ENCODE measurements around the gene GNAT2. TPM values are rescaled to one million over a fixed set of nuclear protein-coding genes. Genes with fewer than 3 reads are reported as not detected.

GNAT2 gene
- total RNA-seq, 1 donor from 2014 or later = 0.57 TPM

DNA sequence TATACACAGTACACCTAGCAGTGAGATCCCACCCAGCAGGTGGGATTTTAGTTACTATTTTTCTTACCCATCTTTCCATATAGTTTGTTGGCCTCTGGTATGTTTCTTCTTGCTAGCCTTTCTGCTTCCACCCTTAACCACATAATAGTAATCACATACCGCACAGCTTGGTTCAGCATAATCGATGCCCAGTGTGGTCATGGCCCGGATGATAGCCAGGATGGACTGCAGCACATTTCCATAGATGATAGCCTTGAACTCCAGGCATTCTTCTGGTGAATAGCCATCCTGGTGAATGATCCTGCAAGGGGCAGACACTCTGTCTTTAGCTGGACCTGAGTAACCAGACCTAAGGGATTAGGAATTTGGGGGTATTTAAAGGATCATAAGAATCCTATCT is 9.5 kb downstream of the GNAT2 start:
- no peaks in the 10 kb centered on the region for H3K36me3 Mint-ChIP-seq (ENCODE audit: insufficient read depth)
- H3K27me3 Mint-ChIP-seq = no peaks in the 10 kb centered on the region
- no peak for DNase-seq (ENCODE audit: low spot score, unreplicated experiment)
- H3K27ac Mint-ChIP-seq = no peak overlapping the region
- peaks cover 6% of the 10 kb centered on the region for H3K4me1 Mint-ChIP-seq (ENCODE audit: low read depth)
- H3K4me3 Mint-ChIP-seq (ENCODE audit: low read depth) = no peak overlapping the region
- no peaks in the 10 kb centered on the region for H3K9me3 Mint-ChIP-seq (ENCODE audit: low read depth)
- TF ChIP-seq CTCF (IDR thresholded peaks at IDR 0.05; ENCODE audit: unreplicated experiment) = no peak

DNA sequence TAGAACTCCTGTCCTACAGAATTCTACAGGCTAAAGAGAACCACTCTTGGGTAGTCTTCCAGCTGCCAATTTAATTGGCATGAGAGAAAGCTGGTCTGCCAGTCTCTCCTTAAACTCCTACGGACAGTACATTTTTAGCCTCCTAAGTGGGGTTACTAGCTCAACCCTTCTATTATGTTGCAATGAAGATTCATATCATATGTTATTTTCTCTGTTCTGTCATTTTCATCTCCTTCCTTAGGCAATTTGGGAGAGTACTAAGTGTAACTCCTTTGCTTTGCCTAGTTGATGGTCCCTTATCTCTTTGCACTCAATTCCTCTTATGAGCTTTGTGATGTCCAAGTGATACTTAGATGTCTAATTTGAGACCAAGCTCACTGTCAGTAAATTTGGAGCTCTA is 14.0 kb downstream of the GNAT2 start:
- Mint-ChIP-seq H3K27ac (no peak overlapping the region), H3K4me1 (ENCODE audit: low read depth) (no peaks in the 10 kb centered on the region)
- no peak for DNase-seq (ENCODE audit: low spot score, unreplicated experiment)

GRCh38 chr1:109603229-109603628 is 16.2 kb downstream of the GNAT2 start:
- no peak for DNase-seq (ENCODE audit: low spot score, unreplicated experiment)
- H3K36me3 Mint-ChIP-seq (ENCODE audit: insufficient read depth) = peaks cover 2% of the 10 kb centered on the region
- no peak overlapping the region for H3K27ac Mint-ChIP-seq
- no peak overlapping the region for H3K4me3 Mint-ChIP-seq (ENCODE audit: low read depth)
- TF ChIP-seq CTCF (IDR thresholded peaks at IDR 0.05; ENCODE audit: unreplicated experiment) = no peak
- peaks cover 2% of the 10 kb centered on the region for H3K4me1 Mint-ChIP-seq (ENCODE audit: low read depth)
- H3K9me3 Mint-ChIP-seq (ENCODE audit: low read depth) = no peaks in the 10 kb centered on the region
- no peaks in the 10 kb centered on the region for H3K27me3 Mint-ChIP-seq

More for the DNA sequence above, 14.0 kb downstream of the GNAT2 start:
- Mint-ChIP-seq H3K27me3 (no peaks in the 10 kb centered on the region), H3K9me3 (ENCODE audit: low read depth) (no peaks in the 10 kb centered on the region), H3K36me3 (ENCODE audit: insufficient read depth) (peaks cover 2% of the 10 kb centered on the region), H3K4me3 (ENCODE audit: low read depth) (no peak overlapping the region)
- no peak for TF ChIP-seq CTCF (IDR thresholded peaks at IDR 0.05; ENCODE audit: unreplicated experiment)

- Mint-ChIP-seq H3K4me3 (ENCODE audit: low read depth) (no peak overlapping the region), H3K27me3 (no peaks in the 10 kb centered on the region), H3K9me3 (ENCODE audit: low read depth) (no peaks in the 10 kb centered on the region), H3K36me3 (ENCODE audit: insufficient read depth) (peaks cover 4% of the 10 kb centered on the region), H3K27ac (peak overlapping the region; percentile 82), H3K4me1 (ENCODE audit: low read depth) (peaks cover 2% of the 10 kb centered on the region)
- peak; percentile 30 for TF ChIP-seq CTCF (IDR thresholded peaks at IDR 0.05; ENCODE audit: unreplicated experiment)
- DNase-seq (ENCODE audit: low spot score, unreplicated experiment) = no peak
Observed at GRCh38 chr1:109598655-109599054, 20.8 kb downstream of the GNAT2 start.

GRCh38 chr1:109598156-109598555 is 21.3 kb downstream of the GNAT2 start:
- no peaks in the 10 kb centered on the region for H3K27me3 Mint-ChIP-seq
- TF ChIP-seq CTCF (IDR thresholded peaks at IDR 0.05; ENCODE audit: unreplicated experiment) = no peak
- DNase-seq (ENCODE audit: low spot score, unreplicated experiment) = no peak
- H3K4me3 Mint-ChIP-seq (ENCODE audit: low read depth) = no peak overlapping the region
- peaks cover 4% of the 10 kb centered on the region for H3K36me3 Mint-ChIP-seq (ENCODE audit: insufficient read depth)
- no peak overlapping the region for H3K27ac Mint-ChIP-seq
- H3K4me1 Mint-ChIP-seq (ENCODE audit: low read depth) = peaks cover 2% of the 10 kb centered on the region
- H3K9me3 Mint-ChIP-seq (ENCODE audit: low read depth) = no peaks in the 10 kb centered on the region
